Activated CD4-positive, alpha-beta memory T cell treated with anti-CD3 and anti-CD28 coated beads, Interleukin-2, amount 10 ng/mL, durations not matched to agents 7 days and 5 days (primary cell): ENCODE data around the gene QKI. TPM values are rescaled to one million over a fixed set of nuclear protein-coding genes. Genes with fewer than 3 reads are reported as not detected.
A peak's percentile ranks its signal among the peaks of the same experiment; 100 is the strongest.

Source experiments
- CTCF ChIA-PET: fragments of 350-600 bp; sonication (Branson Sonifier 250); formaldehyde crosslinking; loops from one replicate; lab custom pipeline; 2021; ENCODE audit warnings: antibody characterized with exemption, inconsistent platforms; lab: Charles Lee
- POLR2A ChIA-PET: fragments of 350-600 bp; sonication (Branson Sonifier 250); formaldehyde crosslinking; loops from one replicate; lab custom pipeline; 2021; ENCODE audit warnings: antibody characterized with exemption; lab: Charles Lee
- DNase-seq: peaks from one replicate; pipeline ENCODE4 v3.0.0-alpha.2; 2020
- H3K27ac Mint-ChIP-seq: one replicate; pipeline ENCODE4 v1.8.0; 2021; ENCODE audit warnings: mild to moderate bottlenecking, mixed read lengths
- H3K27me3 Mint-ChIP-seq: one replicate; pipeline ENCODE4 v1.8.0; 2021; ENCODE audit warnings: mixed read lengths
- H3K36me3 Mint-ChIP-seq: one replicate; pipeline ENCODE4 v1.8.0; 2021; ENCODE audit warnings: low read depth, mixed read lengths
- H3K4me1 Mint-ChIP-seq: one replicate; pipeline ENCODE4 v1.8.0; 2021; ENCODE audit warnings: mixed read lengths
- H3K4me3 Mint-ChIP-seq: one replicate; pipeline ENCODE4 v1.8.0; 2021; ENCODE audit warnings: mild to moderate bottlenecking, mixed read lengths
- H3K9me3 Mint-ChIP-seq: one replicate; pipeline ENCODE4 v1.8.0; 2021; ENCODE audit warnings: mixed read lengths
- total RNA-seq, 2 experiments: library from RNA; stranded (reverse); gene quantifications; one replicate each; pipeline ENCODE4 v1.2.3, GENCODE V29; 2021

Gene QKI
- total RNA-seq, 2 experiments from 2014 or later = 67.6 to 74.6 TPM

DNA sequence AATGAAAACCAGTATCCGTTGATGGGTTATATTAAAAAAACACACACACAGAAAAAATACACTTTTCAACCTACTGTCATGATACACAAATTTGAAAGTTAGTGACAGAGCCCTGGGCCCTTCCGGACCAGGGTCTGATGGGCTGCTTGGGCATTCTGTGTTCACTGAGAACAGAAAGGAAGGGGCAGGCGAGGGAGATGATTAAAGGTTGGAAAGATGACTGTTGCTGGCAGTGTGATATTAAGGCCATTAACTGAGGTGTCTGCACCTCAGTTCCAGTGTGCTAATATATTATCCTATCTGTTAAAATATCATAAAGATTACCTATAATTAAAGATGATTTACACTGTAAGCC is 18.7 kb upstream of the QKI start:
- Mint-ChIP-seq H3K27me3 (peaks cover 18% of the 10 kb centered on the region), H3K4me3 (no peak overlapping the region), H3K36me3 (no peaks in the 10 kb centered on the region), H3K9me3 (no peaks in the 10 kb centered on the region), H3K27ac (no peak overlapping the region), H3K4me1 (peaks cover 2% of the 10 kb centered on the region)
- ChIA-PET CTCF (interaction anchor here (0.6 kb wide), 1 partner anchor 16 kb away, joined by 3 read pairs; no protein-coding TSS in a partner anchor), POLR2A (no interaction called here)
- no peak for DNase-seq

DNA sequence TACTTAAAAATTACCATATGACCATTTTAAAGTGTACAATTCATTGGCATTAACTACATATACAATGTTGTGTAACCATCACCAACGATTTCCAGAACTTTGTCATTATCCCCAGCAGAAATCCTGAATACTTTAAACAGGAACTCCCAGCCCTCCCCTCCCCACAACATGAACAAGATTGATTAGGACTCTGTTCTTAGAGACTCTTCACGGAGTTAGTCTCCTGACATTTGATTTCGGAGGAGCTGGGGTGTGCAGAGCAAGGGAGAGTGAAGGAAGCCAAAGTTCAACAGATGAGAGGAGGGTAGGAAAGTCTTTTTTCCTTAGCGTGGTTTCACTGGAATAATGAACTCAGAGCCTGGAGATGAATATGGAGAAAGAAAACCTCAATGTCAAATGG is 17.2 kb upstream of the QKI start:
- peaks cover 16% of the 10 kb centered on the region for H3K27me3 Mint-ChIP-seq
- no peaks in the 10 kb centered on the region for H3K36me3 Mint-ChIP-seq
- CTCF ChIA-PET = no interaction called here
- H3K4me3 Mint-ChIP-seq = no peak overlapping the region
- H3K27ac Mint-ChIP-seq = no peak overlapping the region
- DNase-seq = no peak
- POLR2A ChIA-PET = no interaction called here
- peaks cover 2% of the 10 kb centered on the region for H3K4me1 Mint-ChIP-seq
- H3K9me3 Mint-ChIP-seq = no peaks in the 10 kb centered on the region

DNA sequence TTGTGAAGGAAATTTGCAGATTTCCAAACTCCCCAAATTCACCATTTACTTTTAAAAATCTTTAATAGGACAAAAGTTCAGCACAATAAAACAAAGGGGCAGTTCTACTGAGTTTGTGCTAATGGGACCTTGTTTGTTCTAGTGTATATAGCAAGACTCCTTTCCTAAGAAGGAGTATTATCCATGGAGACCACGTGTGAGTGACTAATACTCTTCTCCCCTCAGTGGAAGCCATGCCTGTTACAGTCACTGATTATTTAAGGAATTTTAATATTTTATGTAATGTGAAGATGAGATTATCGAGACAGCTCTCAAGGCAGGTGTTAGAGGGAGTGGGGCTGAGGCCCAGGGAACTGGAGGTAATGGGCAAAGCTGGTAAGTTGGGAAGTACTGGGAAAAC is 16.4 kb upstream of the QKI start:
- no peak for DNase-seq
- H3K4me1 Mint-ChIP-seq = peaks cover 2% of the 10 kb centered on the region
- no peaks in the 10 kb centered on the region for H3K9me3 Mint-ChIP-seq
- no peak overlapping the region for H3K27ac Mint-ChIP-seq
- peaks cover 16% of the 10 kb centered on the region for H3K27me3 Mint-ChIP-seq
- no peaks in the 10 kb centered on the region for H3K36me3 Mint-ChIP-seq
- ChIA-PET CTCF (no interaction called here), POLR2A (no interaction called here)
- H3K4me3 Mint-ChIP-seq = no peak overlapping the region

DNA sequence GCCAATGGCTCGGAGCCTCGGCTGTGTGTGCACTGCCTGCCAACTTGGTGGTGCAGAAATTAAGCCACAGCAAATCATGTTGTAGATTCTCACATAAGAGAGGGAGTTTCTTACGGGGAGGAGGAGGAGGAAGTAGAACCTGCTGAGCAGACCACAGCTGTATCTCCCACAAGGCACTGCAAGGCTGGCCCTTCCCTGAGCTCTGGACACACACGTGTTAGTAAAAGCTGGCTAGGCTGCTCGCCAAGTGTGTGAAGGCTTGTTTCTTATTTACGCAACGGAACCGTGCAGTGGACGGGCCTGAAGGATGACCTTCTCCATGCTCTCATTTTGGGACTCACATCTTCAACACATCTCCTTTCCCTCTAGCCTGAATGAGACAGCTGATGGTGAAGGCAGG is 15.7 kb upstream of the QKI start:
- no peak overlapping the region for H3K27ac Mint-ChIP-seq
- H3K4me1 Mint-ChIP-seq = peaks cover 2% of the 10 kb centered on the region
- ChIA-PET POLR2A (no interaction called here), CTCF (no interaction called here)
- no peak overlapping the region for H3K4me3 Mint-ChIP-seq
- H3K36me3 Mint-ChIP-seq = no peaks in the 10 kb centered on the region
- no peaks in the 10 kb centered on the region for H3K9me3 Mint-ChIP-seq
- no peak for DNase-seq
- H3K27me3 Mint-ChIP-seq = peaks cover 16% of the 10 kb centered on the region

DNA sequence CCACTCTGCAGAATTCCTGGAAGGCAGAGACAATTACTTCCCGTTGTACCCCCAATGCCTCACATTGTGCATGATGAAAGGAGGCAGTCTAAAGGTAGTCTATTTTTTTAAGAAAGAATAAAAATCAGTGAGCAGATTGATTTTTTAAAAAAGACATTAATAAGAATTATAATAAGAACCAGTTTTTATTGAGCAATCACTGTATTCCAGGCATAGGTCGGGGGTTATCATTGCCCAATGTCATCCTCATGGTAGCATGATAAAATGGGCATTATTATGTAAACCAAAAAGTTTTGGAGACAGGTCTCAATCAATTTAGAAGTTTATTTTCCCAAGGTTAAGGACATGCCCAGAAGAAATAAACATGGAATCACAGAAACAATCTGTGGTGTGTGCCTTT is 14.0 kb upstream of the QKI start:
- no peak overlapping the region for H3K4me3 Mint-ChIP-seq
- POLR2A ChIA-PET = no interaction called here
- peaks cover 16% of the 10 kb centered on the region for H3K27me3 Mint-ChIP-seq
- no peak overlapping the region for H3K27ac Mint-ChIP-seq
- H3K9me3 Mint-ChIP-seq = no peaks in the 10 kb centered on the region
- CTCF ChIA-PET = no interaction called here
- H3K4me1 Mint-ChIP-seq = peaks cover 9% of the 10 kb centered on the region
- H3K36me3 Mint-ChIP-seq = no peaks in the 10 kb centered on the region
- no peak for DNase-seq

DNA sequence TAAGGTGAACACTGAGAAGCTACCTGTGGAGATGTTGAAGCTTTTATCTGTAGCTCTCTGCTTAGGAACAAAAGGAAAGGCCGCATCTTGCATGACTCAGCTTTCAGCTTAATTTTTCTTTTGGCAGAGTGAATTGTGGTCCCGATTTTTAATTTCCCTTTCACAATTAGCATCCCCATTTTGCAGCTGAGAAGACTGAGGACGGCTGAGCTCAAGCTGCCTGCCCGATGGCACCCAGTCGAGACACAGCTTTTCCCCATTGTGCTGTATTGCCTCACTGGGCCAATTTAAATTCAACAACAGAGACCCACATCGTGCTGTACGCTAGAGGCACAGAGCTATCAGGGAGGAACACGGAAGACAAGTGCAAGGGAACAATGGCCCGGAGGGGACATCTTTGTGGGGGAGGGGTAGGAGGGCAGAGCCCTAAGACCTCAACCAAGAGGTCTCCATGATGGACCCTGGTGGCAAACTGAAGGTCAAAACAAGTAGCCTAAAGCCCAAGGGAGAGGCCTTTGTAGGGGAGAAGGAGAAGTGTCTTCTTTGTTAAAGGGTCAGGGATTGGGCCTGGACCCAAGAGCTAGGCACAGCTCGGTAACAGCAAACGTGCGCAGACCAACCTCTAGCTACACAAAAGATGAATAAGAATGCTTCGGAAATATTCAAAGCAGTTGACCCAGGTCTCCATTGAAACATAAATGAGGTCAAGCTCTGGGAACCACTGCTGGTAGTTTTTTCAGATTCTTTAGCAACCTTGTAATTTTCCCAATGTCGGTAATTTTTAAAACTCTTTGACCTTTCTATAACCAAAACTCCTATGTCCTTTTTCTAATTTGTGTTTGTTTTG is 13.3 kb upstream of the QKI start:
- Mint-ChIP-seq H3K27ac (no peak overlapping the region), H3K36me3 (no peaks in the 10 kb centered on the region), H3K4me3 (no peak overlapping the region), H3K9me3 (no peaks in the 10 kb centered on the region), H3K27me3 (peaks cover 16% of the 10 kb centered on the region), H3K4me1 (peaks cover 16% of the 10 kb centered on the region)
- ChIA-PET POLR2A (no interaction called here), CTCF (no interaction called here)
- DNase-seq = no peak

DNA sequence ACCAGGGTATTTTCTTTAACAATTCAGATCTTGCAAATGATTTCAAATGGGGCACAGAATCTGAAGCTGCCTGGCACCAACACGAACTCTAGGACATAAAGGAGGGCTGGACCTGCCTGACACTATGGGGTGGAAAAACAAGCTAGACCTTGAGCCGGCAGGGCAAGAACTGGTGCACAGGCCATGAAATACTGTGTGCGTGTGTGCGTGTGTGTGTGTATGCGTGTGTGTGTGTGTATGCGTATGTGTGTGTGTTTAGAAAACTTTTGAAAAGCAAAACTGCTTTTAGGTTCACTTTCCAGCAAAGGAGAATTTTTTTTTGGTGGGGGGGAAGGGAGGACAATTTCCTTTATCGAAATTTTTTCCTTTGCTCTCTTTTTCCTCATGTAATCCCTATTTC is 11.9 kb upstream of the QKI start:
- DNase-seq = no peak
- CTCF ChIA-PET = no interaction called here

DNA sequence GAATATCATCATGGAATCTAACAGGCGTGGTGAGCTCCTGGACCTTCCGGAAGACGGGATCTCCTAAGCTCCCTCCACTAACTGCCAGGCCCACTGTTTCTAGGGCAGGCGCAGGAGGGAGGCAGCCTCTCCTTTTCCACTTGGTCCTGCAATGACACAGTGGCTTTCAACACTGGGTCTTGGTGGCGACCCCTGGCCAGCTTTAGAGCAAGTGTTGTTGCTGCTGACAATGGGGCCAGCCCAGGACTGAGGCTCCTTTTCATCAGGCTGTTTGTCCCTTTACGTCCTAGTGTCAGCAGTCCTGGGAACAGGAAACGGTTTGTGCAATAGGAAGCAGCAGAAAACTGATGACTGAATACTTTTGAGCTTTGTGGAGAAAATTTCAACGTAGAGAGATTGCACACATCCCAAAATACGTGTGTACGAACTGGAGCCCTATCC is 9.7 kb upstream of the QKI start:
- H3K4me1 Mint-ChIP-seq = peaks cover 20% of the 10 kb centered on the region
- CTCF ChIA-PET = interaction anchor here (1.2 kb wide), 1 partner anchor 11 kb away, joined by 4 read pairs; no protein-coding TSS in a partner anchor
- peaks cover 2% of the 10 kb centered on the region for H3K27me3 Mint-ChIP-seq
- H3K4me3 Mint-ChIP-seq = no peak overlapping the region
- H3K27ac Mint-ChIP-seq = no peak overlapping the region
- POLR2A ChIA-PET = interaction anchor here (1.1 kb wide), 1 partner anchor 11 kb away, joined by 4 read pairs; no protein-coding TSS in a partner anchor
- no peaks in the 10 kb centered on the region for H3K36me3 Mint-ChIP-seq
- DNase-seq = no peak
- no peaks in the 10 kb centered on the region for H3K9me3 Mint-ChIP-seq

More for the DNA sequence above, 11.9 kb upstream of the QKI start:
- H3K9me3 Mint-ChIP-seq = no peaks in the 10 kb centered on the region
- POLR2A ChIA-PET = no interaction called here
- H3K36me3 Mint-ChIP-seq = no peaks in the 10 kb centered on the region
- peaks cover 5% of the 10 kb centered on the region for H3K27me3 Mint-ChIP-seq
- H3K27ac Mint-ChIP-seq = no peak overlapping the region
- H3K4me3 Mint-ChIP-seq = no peak overlapping the region
- H3K4me1 Mint-ChIP-seq = peaks cover 20% of the 10 kb centered on the region

DNA sequence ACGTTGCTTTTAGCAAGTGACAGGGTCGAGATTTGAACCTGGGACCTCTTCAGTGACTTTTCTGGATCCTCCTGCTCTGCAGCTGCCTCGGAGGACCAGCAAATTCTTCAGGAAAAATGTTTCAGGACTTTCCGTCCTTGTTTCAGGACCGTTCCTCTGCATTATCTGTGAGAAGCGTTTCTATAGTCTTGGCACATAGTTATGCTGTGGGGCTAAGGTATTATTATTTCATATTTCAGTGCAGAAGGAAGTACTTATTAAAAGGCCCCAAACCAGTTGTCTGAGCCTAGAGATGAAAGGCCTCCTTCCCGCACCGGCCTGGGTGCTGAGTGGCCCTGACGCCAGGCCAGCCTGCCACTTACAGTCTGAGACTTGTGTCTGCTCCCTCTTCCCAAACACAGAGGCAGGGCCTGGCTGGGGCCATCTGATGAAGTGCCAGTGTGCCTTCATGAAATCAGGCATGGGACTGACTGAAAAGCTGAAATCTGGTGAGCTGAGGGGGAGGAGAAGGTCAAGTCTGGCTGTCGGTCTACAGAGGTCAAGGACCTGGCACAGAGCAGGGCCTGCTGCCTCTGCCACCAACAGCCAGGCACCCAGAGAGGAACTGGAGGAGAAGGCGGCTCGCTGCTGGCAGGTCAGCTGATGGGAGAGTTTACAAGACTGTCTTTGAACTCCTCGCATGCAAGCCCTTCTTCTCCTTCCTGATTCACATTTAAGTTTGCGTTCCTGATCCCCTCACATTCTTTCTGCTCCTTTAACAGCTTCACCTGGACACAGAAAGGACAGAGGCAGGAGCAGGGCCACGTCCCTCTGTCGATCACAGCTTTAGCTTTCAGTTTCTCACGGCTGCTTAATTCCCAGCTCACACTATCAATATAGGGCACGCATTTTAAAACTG is 8.9 kb upstream of the QKI start:
- H3K9me3 Mint-ChIP-seq = no peaks in the 10 kb centered on the region
- CTCF ChIA-PET = no interaction called here
- H3K36me3 Mint-ChIP-seq = no peaks in the 10 kb centered on the region

DNA sequence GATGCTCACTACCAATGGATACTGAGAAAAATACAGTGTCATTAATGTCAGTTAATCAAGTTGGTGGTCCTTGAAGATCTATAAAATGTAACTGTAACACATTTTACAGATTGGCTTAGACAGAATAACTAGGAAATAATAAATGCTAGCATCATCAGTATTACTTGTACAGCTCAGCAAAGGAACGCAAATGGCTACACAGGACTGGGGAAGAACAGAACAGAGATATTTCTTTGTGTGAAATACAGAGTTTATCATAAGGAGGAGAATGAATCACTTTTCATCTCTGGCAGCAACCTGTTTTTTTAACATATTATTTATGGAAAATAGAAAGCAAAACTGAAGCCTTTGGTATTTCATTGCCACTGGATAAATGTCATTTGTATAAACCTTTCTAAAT is 8.2 kb upstream of the QKI start:
- H3K4me1 Mint-ChIP-seq = peaks cover 22% of the 10 kb centered on the region
- CTCF ChIA-PET = no interaction called here
- no peak for DNase-seq
- H3K36me3 Mint-ChIP-seq = peaks cover 2% of the 10 kb centered on the region
- H3K4me3 Mint-ChIP-seq = peak overlapping the region; percentile 75
- POLR2A ChIA-PET = interaction anchor here (1.9 kb wide), 1 partner anchor 9 kb away, joined by 12 read pairs; the partner anchor contains the start of gene QKI
- peaks cover 7% of the 10 kb centered on the region for H3K27me3 Mint-ChIP-seq
- H3K27ac Mint-ChIP-seq = no peak overlapping the region
- no peaks in the 10 kb centered on the region for H3K9me3 Mint-ChIP-seq

More for the DNA sequence above, 8.9 kb upstream of the QKI start:
- H3K27ac Mint-ChIP-seq = peak overlapping the region; percentile 67
- peak; percentile 24 for DNase-seq
- peak overlapping the region; percentile 75 for H3K4me3 Mint-ChIP-seq
- POLR2A ChIA-PET = interaction anchor here (1.1 to 1.9 kb wide), 2 partner anchors 10 kb away, joined by 4 to 12 read pairs; partner anchors contain the start of gene QKI
- H3K27me3 Mint-ChIP-seq = peaks cover 3% of the 10 kb centered on the region
- peaks cover 20% of the 10 kb centered on the region for H3K4me1 Mint-ChIP-seq

DNA sequence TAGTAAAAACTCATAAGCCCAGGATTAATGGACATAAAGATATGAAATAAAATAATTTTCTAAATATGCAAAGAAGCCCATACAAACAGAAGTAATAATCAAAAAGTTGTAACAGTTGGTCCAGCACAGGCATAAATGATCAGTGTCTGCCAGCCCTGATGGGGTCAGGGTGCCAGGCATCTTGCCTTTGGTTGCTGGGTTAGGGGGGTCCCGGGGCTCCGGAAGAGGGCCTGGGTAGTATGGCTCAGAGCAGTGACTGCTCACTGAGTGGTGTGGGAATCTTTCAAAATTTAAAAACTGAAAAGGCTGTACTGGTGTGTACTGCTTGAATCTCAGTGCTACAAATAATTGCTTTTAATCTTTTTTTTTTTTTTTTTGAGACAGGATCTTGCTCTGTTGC is 7.7 kb upstream of the QKI start:
- Mint-ChIP-seq H3K4me3 (no peak overlapping the region), H3K9me3 (no peaks in the 10 kb centered on the region), H3K36me3 (peaks cover 2% of the 10 kb centered on the region), H3K27me3 (peaks cover 8% of the 10 kb centered on the region), H3K27ac (no peak overlapping the region), H3K4me1 (peaks cover 23% of the 10 kb centered on the region)
- POLR2A ChIA-PET = interaction anchor here (1.9 kb wide), 1 partner anchor 9 kb away, joined by 12 read pairs; the partner anchor contains the start of gene QKI
- no peak for DNase-seq
- CTCF ChIA-PET = no interaction called here

DNA sequence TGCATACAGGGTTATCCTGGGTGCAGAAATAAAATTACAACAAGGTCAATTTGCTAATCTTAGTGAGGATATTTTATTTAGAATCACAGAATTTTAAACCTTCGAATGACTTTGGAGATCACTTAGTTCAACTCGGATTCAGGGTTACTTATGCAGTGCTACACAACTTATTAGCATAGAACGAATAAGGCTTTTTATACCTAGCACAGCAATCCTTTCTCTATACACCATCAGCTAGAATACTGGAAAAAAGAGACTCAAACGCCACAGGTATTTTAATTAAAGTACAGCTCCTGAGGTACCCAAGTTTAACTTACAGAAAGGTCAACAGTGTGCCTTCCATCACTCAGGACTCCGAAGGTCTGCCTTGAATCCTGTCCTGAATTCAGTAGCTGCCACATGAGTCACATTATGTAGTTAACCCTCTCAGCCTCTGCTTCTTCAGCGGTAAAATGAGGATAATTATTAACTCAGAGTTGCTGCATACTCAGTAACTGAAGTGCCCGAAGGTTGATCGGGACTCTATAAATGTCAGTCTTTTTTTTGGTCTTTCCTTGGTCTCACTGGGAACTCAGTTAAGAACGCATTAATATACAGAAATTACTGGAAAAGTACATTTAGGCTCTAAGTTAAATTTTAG is 6.0 kb upstream of the QKI start:
- peaks cover 8% of the 10 kb centered on the region for H3K27me3 Mint-ChIP-seq
- ChIA-PET POLR2A (no interaction called here), CTCF (no interaction called here)
- H3K4me1 Mint-ChIP-seq = peaks cover 33% of the 10 kb centered on the region
- H3K27ac Mint-ChIP-seq = no peak overlapping the region
- H3K36me3 Mint-ChIP-seq = peaks cover 2% of the 10 kb centered on the region
- no peaks in the 10 kb centered on the region for H3K9me3 Mint-ChIP-seq
- no peak overlapping the region for H3K4me3 Mint-ChIP-seq
- no peak for DNase-seq
